AG04450 (cell line): Measurements from ENCODE around the gene TMEM200A. TPM values are rescaled to one million over a fixed set of nuclear protein-coding genes. Genes with fewer than 3 reads are reported as not detected.

Experiments used
- CTCF ChIA-PET: fragments of 300-600, 350-600 bp; formaldehyde crosslinking; extraction: SDS; loops from one replicate; lab custom pipeline; 2022; ENCODE audit warnings: antibody characterized with exemption, inconsistent platforms; lab: Charles Lee
- POLR2A ChIA-PET: fragments of 350-600 bp; formaldehyde crosslinking; extraction: SDS; loops from one replicate; lab custom pipeline; 2021; ENCODE audit warnings: antibody characterized with exemption, inconsistent platforms; lab: Yijun Ruan, JAX
- DNase-seq: peaks from one replicate; pipeline ENCODE4 v3.0.0-alpha.2; 2011; ENCODE audit warnings: low read depth, low spot score
- H3K27ac ChIP-seq: one replicate; pipeline ENCODE4 v1.5.1; 2012; ENCODE audit warnings: low read depth, low read length, control low read depth
- H3K27me3 ChIP-seq: one replicate; pipeline ENCODE4 v1.6.0; 2012; ENCODE audit warnings: low read length; ENCODE audit not compliant: control insufficient read depth, insufficient read depth
- H3K4me3 ChIP-seq: 2 replicates; pipeline ENCODE4 v1.5.1; 2011; ENCODE audit warnings: mild to moderate bottlenecking, low read depth, low read length, control low read depth
- H3K9me3 ChIP-seq: 2 replicates; pipeline ENCODE4 v1.5.1; 2012; ENCODE audit warnings: low read length; ENCODE audit not compliant: control insufficient read depth, insufficient read depth
- CTCF ChIP-seq: IDR thresholded peaks from 2 replicates; pipeline ENCODE4 v1.5.1; 2011; ENCODE audit warnings: low read depth, low read length, control low read depth, inconsistent platforms
- polyA plus RNA-seq: library from polyadenylated mRNA; depleted of rRNA; stranded (reverse); fragments of >200 nt; gene quantifications from 2 replicates; pipeline ENCODE4 v1.2.3, GENCODE V29; 2011

Gene TMEM200A
- polyA plus RNA-seq, 1 experiment = 34.5 TPM

GRCh38 chr6:130372786-130373185, 7.0 kb downstream of the TMEM200A start:
- no peak overlapping the region for H3K4me3 ChIP-seq
- H3K27ac ChIP-seq = no peak overlapping the region
- CTCF ChIA-PET = interaction anchor here (0.9 to 1.7 kb wide), 2 partner anchors 9 to 325 kb away, joined by 3 to 7 read pairs; no protein-coding TSS in a partner anchor
- no peak for TF ChIP-seq CTCF
- POLR2A ChIA-PET = interaction anchor here (0.7 kb wide), 1 partner anchor 229 kb away, joined by 3 read pairs; no protein-coding TSS in a partner anchor
- peak; percentile 29 for DNase-seq
- no peaks in the 10 kb centered on the region for H3K9me3 ChIP-seq
- H3K27me3 ChIP-seq = no peaks in the 10 kb centered on the region

GRCh38 chr6:130373992-130374391, 8.2 kb downstream of the TMEM200A start:
- Histone ChIP-seq H3K27ac (no peak overlapping the region), H3K9me3 (no peaks in the 10 kb centered on the region), H3K27me3 (no peaks in the 10 kb centered on the region), H3K4me3 (no peak overlapping the region)
- CTCF ChIA-PET = interaction anchor here (0.7 to 1.7 kb wide), 2 partner anchors 80 to 324 kb away, joined by 3 to 7 read pairs; no protein-coding TSS in a partner anchor
- POLR2A ChIA-PET = no interaction called here
- no peak for TF ChIP-seq CTCF
- DNase-seq = no peak

GRCh38 chr6:130376936-130377335, 11.1 kb downstream of the TMEM200A start:
- ChIA-PET POLR2A (no interaction called here), CTCF (interaction anchor here (2.6 kb wide), 1 partner anchor 12 kb away, joined by 7 read pairs; the partner anchor contains the start of gene TMEM200A)
- no peaks in the 10 kb centered on the region for H3K27me3 ChIP-seq
- no peak for DNase-seq
- H3K4me3 ChIP-seq = no peak overlapping the region
- H3K27ac ChIP-seq = no peak overlapping the region
- H3K9me3 ChIP-seq = no peaks in the 10 kb centered on the region
- TF ChIP-seq CTCF = no peak

GRCh38 chr6:130377371-130377770, 11.6 kb downstream of the TMEM200A start:
- no peak for TF ChIP-seq CTCF
- no peak overlapping the region for H3K27ac ChIP-seq
- H3K27me3 ChIP-seq = no peaks in the 10 kb centered on the region
- no peaks in the 10 kb centered on the region for H3K9me3 ChIP-seq
- POLR2A ChIA-PET = no interaction called here
- H3K4me3 ChIP-seq = no peak overlapping the region
- DNase-seq = no peak
- CTCF ChIA-PET = interaction anchor here (2.6 kb wide), 1 partner anchor 12 kb away, joined by 7 read pairs; the partner anchor contains the start of gene TMEM200A

GRCh38 chr6:130377915-130378314, 12.1 kb downstream of the TMEM200A start:
- Histone ChIP-seq H3K4me3 (no peak overlapping the region), H3K27me3 (no peaks in the 10 kb centered on the region), H3K9me3 (no peaks in the 10 kb centered on the region), H3K27ac (no peak overlapping the region)
- ChIA-PET POLR2A (no interaction called here), CTCF (no interaction called here)
- TF ChIP-seq CTCF = no peak
- no peak for DNase-seq
